IMR-90 (cell line): ENCODE results near the gene KIF3A. TPM values are rescaled to one million over a fixed set of nuclear protein-coding genes. Genes with fewer than 3 reads are reported as not detected.

ENCODE experiments used
- ATAC-seq: fragments of 200-7000 bp; cut with Tn5 transposase; 2 replicates; pipeline ENCODE4 v1.9.1; 2020; ENCODE audit warnings: low read depth, mild to moderate bottlenecking, moderate library complexity
- BruUV-seq: library from RNA; stranded (reverse); fragments of 400-500 nt; replicated peaks from 2 replicates; lab custom pipeline; 2021; lab: Mats Ljungman, UMichigan
- CTCF ChIA-PET: fragments of 300-600 bp; formaldehyde crosslinking; extraction: SDS; loops from one replicate; lab custom pipeline; 2021; ENCODE audit warnings: antibody characterized with exemption; lab: Yijun Ruan, JAX
- POLR2A ChIA-PET: fragments of 300-600 bp; sonication (Branson Sonifier 250); formaldehyde crosslinking; loops from one replicate; lab custom pipeline; 2022; ENCODE audit warnings: antibody characterized with exemption; ENCODE audit not compliant: unreplicated experiment; lab: Charles Lee
- DNase-seq: peaks from one replicate; pipeline ENCODE4 v3.0.0; 2013
- H2AFZ ChIP-seq: replicated peaks from 2 replicates; pipeline ENCODE3; 2013; ENCODE audit warnings: low read length, mild to moderate bottlenecking; ENCODE audit not compliant: poor library complexity
- H2AK5ac ChIP-seq: 2 replicates; pipeline ENCODE4 v1.6.1; 2013; ENCODE audit warnings: low read depth, low read length, inconsistent platforms
- H2AK9ac ChIP-seq: replicated peaks from 2 replicates; pipeline ENCODE3; 2013; ENCODE audit warnings: mild to moderate bottlenecking, low read depth, low read length, moderate library complexity; ENCODE audit not compliant: poor library complexity
- H2BK120ac ChIP-seq: 2 replicates; pipeline ENCODE4 v1.6.1; 2013; ENCODE audit warnings: low read depth, low read length, inconsistent platforms
- H2BK15ac ChIP-seq: 3 replicates; pipeline ENCODE4 v1.6.1; 2013; ENCODE audit warnings: low read depth, low read length, inconsistent platforms
- H2BK20ac ChIP-seq: 2 replicates; pipeline ENCODE4 v1.6.1; 2013; ENCODE audit warnings: low read depth, mild to moderate bottlenecking, inconsistent platforms, low read length, moderate library complexity
- H2BK5ac ChIP-seq: 2 replicates; pipeline ENCODE4 v1.6.1; 2013; ENCODE audit warnings: mild to moderate bottlenecking, low read depth, low read length, inconsistent platforms; ENCODE audit not compliant: poor library complexity, severe bottlenecking
- H3K14ac ChIP-seq: replicated peaks from 2 replicates; pipeline ENCODE4 v1.6.1; 2013; ENCODE audit warnings: low read depth, low read length, inconsistent platforms
- H3K18ac ChIP-seq: 2 replicates; pipeline ENCODE4 v1.6.1; 2013; ENCODE audit warnings: low read depth, low read length, control low read depth
- H3K23ac ChIP-seq: 2 replicates; pipeline ENCODE4 v1.6.1; 2013; ENCODE audit warnings: low read depth, low read length, inconsistent platforms
- H3K27ac ChIP-seq: 2 replicates; pipeline ENCODE4 v1.5.1; 2013; ENCODE audit warnings: mild to moderate bottlenecking, control low read depth, low read length; ENCODE audit not compliant: insufficient read depth
- H3K27me3 ChIP-seq: 2 replicates; pipeline ENCODE4 v1.6.1; 2013; ENCODE audit warnings: low read length; ENCODE audit not compliant: control insufficient read depth, insufficient read depth
- H3K36me3 ChIP-seq: 2 replicates; pipeline ENCODE4 v1.6.1; 2013; ENCODE audit warnings: low read length, mixed read lengths; ENCODE audit not compliant: control insufficient read depth, insufficient read depth
- H3K4ac ChIP-seq: 2 replicates; pipeline ENCODE4 v1.6.1; 2013; ENCODE audit warnings: low read depth, low read length, inconsistent platforms
- H3K4me1 ChIP-seq: 2 replicates; pipeline ENCODE4 v1.6.1; 2013; ENCODE audit warnings: low read length, mixed read lengths; ENCODE audit not compliant: control insufficient read depth, insufficient read depth
- H3K4me2 ChIP-seq: 2 replicates; pipeline ENCODE4 v1.6.1; 2013; ENCODE audit warnings: low read depth, mild to moderate bottlenecking, control low read depth, low read length, moderate library complexity
- H3K4me3 ChIP-seq: 2 replicates; pipeline ENCODE4 v1.5.1; 2013; ENCODE audit warnings: low read depth, mild to moderate bottlenecking, control low read depth, low read length, moderate library complexity; ENCODE audit not compliant: insufficient read depth
- H3K56ac ChIP-seq: 2 replicates; pipeline ENCODE4 v1.6.1; 2013; ENCODE audit warnings: low read length, inconsistent platforms; ENCODE audit not compliant: insufficient read depth; ENCODE audit errors: extremely low read depth
- H3K79me1 ChIP-seq, 2 experiments: 2 replicates each; pipeline ENCODE4 v1.6.1; 2013; ENCODE audit warnings: low read length in 2 of 2, inconsistent platforms in 1 of 2, low read depth in 1 of 2
- H3K9ac ChIP-seq: 2 replicates; pipeline ENCODE4 v1.6.1; 2013; ENCODE audit warnings: low read depth, low read length, control low read depth
- H3K9me1 ChIP-seq: 2 replicates; pipeline ENCODE4 v1.6.1; 2013; ENCODE audit warnings: low read length, inconsistent platforms; ENCODE audit not compliant: insufficient read depth
- H3K9me3 ChIP-seq: 2 replicates; pipeline ENCODE4 v1.6.1; 2013; ENCODE audit warnings: low read length; ENCODE audit not compliant: control insufficient read depth, insufficient read depth
- H4K20me1 ChIP-seq: 2 replicates; pipeline ENCODE4 v1.6.1; 2013; ENCODE audit warnings: low read length, inconsistent platforms; ENCODE audit not compliant: insufficient read depth
- H4K5ac ChIP-seq: 2 replicates; pipeline ENCODE4 v1.6.1; 2013; ENCODE audit warnings: mild to moderate bottlenecking, low read depth, low read length, control low read depth
- H4K8ac ChIP-seq, 2 experiments: 2 replicates each; pipeline ENCODE4 v1.6.1; 2013; ENCODE audit warnings: low read depth in 2 of 2, low read length in 2 of 2, control low read depth in 1 of 2, inconsistent platforms in 1 of 2
- H4K91ac ChIP-seq: 2 replicates; pipeline ENCODE4 v1.6.1; 2013; ENCODE audit warnings: low read depth, low read length, inconsistent platforms; ENCODE audit not compliant: insufficient read depth
- BHLHE40 ChIP-seq: fragments of 150-350 bp; IDR thresholded peaks from 2 replicates; pipeline ENCODE4 v1.6.1; 2016; ENCODE audit warnings: mild to moderate bottlenecking, low read depth, low read length
- CEBPB ChIP-seq: IDR thresholded peaks from 2 replicates; pipeline ENCODE4 v1.6.1; 2012; ENCODE audit warnings: low read depth, low read length, improper control_type of control experiment
- CHD1 ChIP-seq: IDR thresholded peaks from 2 replicates; pipeline ENCODE4 v1.6.1; 2012; ENCODE audit warnings: low read depth, low read length, improper control_type of control experiment
- CTCF ChIP-seq: conservative IDR thresholded peaks from 2 replicates; pipeline ENCODE4 v1.5.1; 2012; ENCODE audit warnings: mild to moderate bottlenecking, low read depth, low read length, improper control_type of control experiment
- ELK1 ChIP-seq: fragments of 150-350 bp; IDR thresholded peaks from 2 replicates; pipeline ENCODE4 v1.6.1; 2016; ENCODE audit warnings: low read depth, mild to moderate bottlenecking, low read length, moderate library complexity, borderline replicate concordance
- FOS ChIP-seq: fragments of 150-350 bp; IDR thresholded peaks from 2 replicates; pipeline ENCODE4 v1.6.1; 2016; ENCODE audit warnings: low read depth, low read length
- MAFK ChIP-seq: IDR thresholded peaks from 2 replicates; pipeline ENCODE4 v1.6.1; 2012; ENCODE audit warnings: low read depth, low read length, improper control_type of control experiment
- MAZ ChIP-seq: IDR thresholded peaks from 2 replicates; pipeline ENCODE4 v1.6.1; 2012; ENCODE audit warnings: low read depth, mild to moderate bottlenecking, low read length, improper control_type of control experiment, moderate library complexity, borderline replicate concordance
- MXI1 ChIP-seq: IDR thresholded peaks from 2 replicates; pipeline ENCODE4 v1.6.1; 2012; ENCODE audit warnings: low read depth, mild to moderate bottlenecking, low read length, moderate library complexity, borderline replicate concordance
- NFE2L2 ChIP-seq: fragments of 150-350 bp; IDR thresholded peaks from 2 replicates; pipeline ENCODE4 v1.6.1; 2016; ENCODE audit warnings: low read depth, mild to moderate bottlenecking, low read length
- POLR2A ChIP-seq: IDR thresholded peaks from 2 replicates; pipeline ENCODE4 v1.6.1; 2012; ENCODE audit warnings: mild to moderate bottlenecking, low read depth, low read length
- RAD21 ChIP-seq: IDR thresholded peaks from 2 replicates; pipeline ENCODE4 v1.6.1; 2012; ENCODE audit warnings: low read length, improper control_type of control experiment
- RCOR1 ChIP-seq: IDR thresholded peaks from 2 replicates; pipeline ENCODE4 v1.6.1; 2012; ENCODE audit warnings: mild to moderate bottlenecking, low read length, improper control_type of control experiment; ENCODE audit not compliant: insufficient replicate concordance
- RFX5 ChIP-seq: IDR thresholded peaks from 2 replicates; pipeline ENCODE4 v1.8.0; 2012; ENCODE audit warnings: low read depth, mild to moderate bottlenecking, low read length, moderate library complexity
- SMC3 ChIP-seq: fragments of 150-350 bp; IDR thresholded peaks from 2 replicates; pipeline ENCODE4 v1.6.1; 2016; ENCODE audit warnings: low read depth, mild to moderate bottlenecking, antibody characterized with exemption, low read length, moderate library complexity
- USF2 ChIP-seq: fragments of 150-350 bp; IDR thresholded peaks from 2 replicates; pipeline ENCODE4 v1.6.1; 2017; ENCODE audit warnings: mild to moderate bottlenecking, antibody characterized with exemption, low read length, low read depth
- WGBS, 2 experiments: methylation state at CpG; one replicate each; pipeline versions ENCODE4 v1.1.5 to v1.1.7; 2013; ENCODE audit warnings: missing lambda C conversion rate in 2 of 2; ENCODE audit not compliant: insufficient read length in 1 of 2; ENCODE audit errors: extremely low coverage in 2 of 2; 5-methylcytosine and 5-hydroxymethylcytosine counted together
- dilution Hi-C: fragments of 300-500 bp; cut with HindIII; formaldehyde crosslinking; loops from one replicate; pipeline ENCODE4 v1.14.3; 2018; ENCODE audit warnings: low sequenced_read_pairs; ENCODE audit not compliant: unreplicated experiment
- in situ Hi-C: fragments of 300-500 bp; cut with MboI; formaldehyde crosslinking; loops from 3 replicates; pipeline ENCODE4 v1.14.3; 2019; ENCODE audit warnings: low sequenced_read_pairs, inconsistent platforms, mixed read lengths
- intact Hi-C: fragments of 100-400 bp; cut with micrococcal nuclease; formaldehyde crosslinking; loops from 2 replicates; pipeline ENCODE4 v1.10.0; 2022
- polyA plus RNA-seq, 3 experiments: library from polyadenylated mRNA; depleted of rRNA; stranded (reverse); fragments of >200 nt; gene quantifications; 2 replicates each; pipeline ENCODE4 v1.2.3, GENCODE V29; 2012; ENCODE audit warnings: low replicate concordance in 1 of 3
- total RNA-seq: library from RNA; depleted of rRNA; stranded (reverse); fragments of >200 nt; gene quantifications from 2 replicates; pipeline ENCODE4 v1.2.3, GENCODE V29; 2012

The KIF3A gene
- total and polyA plus RNA-seq, 2 of the 4 experiments (the other 2 are of a cell fraction) = 4.3 to 4.5 TPM

GRCh38 chr5:132690156-132690555 lies 47.2 kb downstream of the KIF3A start:
- H4K91ac ChIP-seq = no peak overlapping the region
- dilution Hi-C loops = no loop called here
- CTCF ChIA-PET = interaction anchor here (1.3 kb wide), 1 partner anchor 16 kb away, joined by 3 read pairs; the partner anchor contains the start of gene IL4

More at GRCh38 chr5:132690156-132690555, 47.2 kb downstream of the KIF3A start:
- no peak overlapping the region for H3K56ac ChIP-seq
- no peaks in the 10 kb centered on the region for H3K36me3 ChIP-seq
- H3K9me1 ChIP-seq = 0 out of 2 replicates have a peak, but pooled peaks cover 7% of the 10 kb centered on the region
- H2AK5ac ChIP-seq = no peak overlapping the region
- H3K79me1 ChIP-seq = no peaks in the 10 kb centered on the region
- no peaks in the 10 kb centered on the region; the same call in 1 of the 2 replicates for H3K4me1 ChIP-seq
- in situ Hi-C loops (no loop called here), intact Hi-C loops (no loop called here)
- no peak overlapping the region for H3K4me2 ChIP-seq
- H2BK120ac ChIP-seq = no peak overlapping the region
- no peaks in the 10 kb centered on the region for H3K27me3 ChIP-seq
- H3K27ac ChIP-seq = no peak overlapping the region
- no peak overlapping the region for H4K5ac ChIP-seq
- no peak overlapping the region for H2BK5ac ChIP-seq
- H3K9me3 ChIP-seq = no peaks in the 10 kb centered on the region
- H4K8ac ChIP-seq = no peak overlapping the region
- no peak overlapping the region for H3K14ac ChIP-seq
- TF ChIP-seq BHLHE40 = no peak
- no peak for TF ChIP-seq CHD1
- no peak for TF ChIP-seq RCOR1
- TF ChIP-seq MAZ = no peak
- no peak for TF ChIP-seq CEBPB
- TF ChIP-seq USF2 = no peak
- no peak for TF ChIP-seq RAD21
- no peak for TF ChIP-seq MXI1
- TF ChIP-seq POLR2A = no peak
- no peak for TF ChIP-seq FOS
- TF ChIP-seq SMC3 = no peak
- no peak for TF ChIP-seq CTCF
- no peak for TF ChIP-seq MAFK
- no peak for TF ChIP-seq ELK1
- no peak for TF ChIP-seq RFX5
- TF ChIP-seq NFE2L2 = no peak
- H2BK15ac ChIP-seq = no peak overlapping the region
- H3K9ac ChIP-seq = no peak overlapping the region
- no peaks in the 10 kb centered on the region for H4K20me1 ChIP-seq
- no peak for DNase-seq
- no TSS peak for BruUV-seq
- H3K23ac ChIP-seq = no peak overlapping the region
- no peak for ATAC-seq
- no CpG with 5 or more reads among the region's 3 CpGs for WGBS, 2 experiments
- no peak overlapping the region for H3K18ac ChIP-seq
- H2AK9ac ChIP-seq = no peak overlapping the region
- H2BK20ac ChIP-seq = no peak overlapping the region
- H2AFZ ChIP-seq = no peak overlapping the region
- no peak overlapping the region for H3K4ac ChIP-seq
- POLR2A ChIA-PET = no interaction called here
- no peak overlapping the region for H3K4me3 ChIP-seq
